GM23338 (cell line): ENCODE measurements around the gene TP53. TPM values are rescaled to one million over a fixed set of nuclear protein-coding genes. Genes with fewer than 3 reads are reported as not detected.

Experiments used
- ATAC-seq: fragments of 200-7000 bp; cut with Tn5 transposase; 3 replicates; pipeline ENCODE4 v1.9.1; 2020
- DNase-seq: peaks from one replicate; pipeline ENCODE4 v3.0.0-alpha.2; 2015; ENCODE audit warnings: low spot score
- H2AFZ ChIP-seq: fragments of 200-600 bp; sonication (generic); 2 replicates; pipeline ENCODE4 v1.8.0; 2016; ENCODE audit warnings: antibody characterized with exemption, mild to moderate bottlenecking, moderate library complexity
- H3F3A ChIP-seq: fragments of 200-600 bp; sonication (generic); replicated peaks from 2 replicates; pipeline ENCODE4 v1.8.0; 2017; ENCODE audit warnings: antibody characterized with exemption, mixed run types, low read depth
- H3K27ac ChIP-seq: fragments of 200-600 bp; sonication (generic); 2 replicates; pipeline ENCODE4 v1.6.1; 2016; ENCODE audit warnings: low read depth
- H3K27me3 ChIP-seq: fragments of 200-600 bp; sonication (generic); 2 replicates; pipeline ENCODE4 v1.8.0; 2016; ENCODE audit warnings: mild to moderate bottlenecking, mixed run types, moderate library complexity; ENCODE audit not compliant: insufficient read depth
- H3K36me3 ChIP-seq: fragments of 200-600 bp; sonication (generic); 2 replicates; pipeline ENCODE4 v1.8.0; 2016; ENCODE audit warnings: mild to moderate bottlenecking; ENCODE audit not compliant: insufficient read depth
- H3K4me1 ChIP-seq: fragments of 200-600 bp; sonication (generic); 2 replicates; pipeline ENCODE4 v1.8.0; 2016; ENCODE audit warnings: mild to moderate bottlenecking, moderate library complexity; ENCODE audit not compliant: insufficient read depth
- H3K4me2 ChIP-seq: fragments of 200-600 bp; sonication (generic); 2 replicates; pipeline ENCODE4 v1.7.1; 2017; ENCODE audit warnings: mixed run types
- H3K4me3 ChIP-seq: fragments of 200-600 bp; sonication (generic); 2 replicates; pipeline ENCODE4 v1.6.1; 2016; ENCODE audit warnings: mixed run types
- H3K79me2 ChIP-seq: fragments of 200-600 bp; sonication (generic); replicated peaks from 2 replicates; pipeline ENCODE4 v1.8.0; 2017; ENCODE audit warnings: mild to moderate bottlenecking; ENCODE audit not compliant: insufficient read depth
- H3K9me2 ChIP-seq: fragments of 200-600 bp; sonication (generic); 2 replicates; pipeline ENCODE4 v1.8.0; 2017; ENCODE audit not compliant: insufficient read depth
- H4K20me1 ChIP-seq: fragments of 200-600 bp; sonication (generic); replicated peaks from 2 replicates; pipeline ENCODE4 v1.8.0; 2017; ENCODE audit warnings: mild to moderate bottlenecking; ENCODE audit not compliant: insufficient read depth
- H3K27ac Mint-ChIP-seq: 2 replicates; pipeline ENCODE4 v1.8.0; 2020; ENCODE audit warnings: inconsistent platforms, mild to moderate bottlenecking, moderate library complexity, mixed read lengths
- H3K27me3 Mint-ChIP-seq: 3 replicates; pipeline ENCODE4 v1.8.0; 2022; ENCODE audit warnings: low read depth, mild to moderate bottlenecking, moderate library complexity, mixed read lengths, inconsistent platforms; ENCODE audit not compliant: insufficient read depth, poor library complexity
- H3K36me3 Mint-ChIP-seq: 3 replicates; pipeline ENCODE4 v1.8.0; 2021; ENCODE audit warnings: low read depth, mild to moderate bottlenecking, inconsistent platforms, moderate library complexity, mixed read lengths
- H3K4me1 Mint-ChIP-seq: 3 replicates; pipeline ENCODE4 v1.8.0; 2020; ENCODE audit warnings: mild to moderate bottlenecking, inconsistent platforms, mixed read lengths
- H3K4me3 Mint-ChIP-seq: 3 replicates; pipeline ENCODE4 v1.8.0; 2021; ENCODE audit warnings: moderate library complexity, mild to moderate bottlenecking, inconsistent platforms, mixed read lengths
- H3K9me3 Mint-ChIP-seq: 3 replicates; pipeline ENCODE4 v1.8.0; 2020; ENCODE audit warnings: moderate library complexity, mild to moderate bottlenecking, inconsistent platforms, mixed read lengths
- CREB1 ChIP-seq: fragments of 250-450 bp; sonication (Bioruptor Pico); IDR thresholded peaks from 2 replicates; pipeline ENCODE4 v1.5.0; 2020; ENCODE audit warnings: low read depth, mild to moderate bottlenecking, moderate library complexity
- EZH2 ChIP-seq: fragments of 200-600 bp; sonication (generic); IDR thresholded peaks from one replicate; pipeline ENCODE4 v1.8.0; 2017; ENCODE audit warnings: antibody characterized with exemption, mild to moderate bottlenecking, low read depth; ENCODE audit not compliant: unreplicated experiment
- EZH2phosphoT487 ChIP-seq: fragments of 200-600 bp; sonication (generic); IDR thresholded peaks from one replicate; pipeline ENCODE4 v1.8.1; 2018; ENCODE audit warnings: antibody characterized with exemption; ENCODE audit not compliant: unreplicated experiment
- JUNB ChIP-seq: IDR thresholded peaks from one replicate; pipeline ENCODE4 v1.6.1; 2016; ENCODE audit warnings: antibody characterized with exemption; ENCODE audit not compliant: unreplicated experiment
- POLR2AphosphoS5 ChIP-seq: IDR thresholded peaks from 2 replicates; pipeline ENCODE4 v1.6.1; 2016; ENCODE audit warnings: antibody characterized with exemption, low read depth
- STAT1 ChIP-seq: IDR thresholded peaks from one replicate; pipeline ENCODE4 v1.6.1; 2016; ENCODE audit warnings: antibody characterized with exemption; ENCODE audit not compliant: unreplicated experiment
- ZNF114 ChIP-seq: fragments of 250-450 bp; sonication (Bioruptor Pico); IDR thresholded peaks from 2 replicates; pipeline ENCODE4 v1.5.0; 2020; ENCODE audit warnings: mild to moderate bottlenecking, moderate library complexity
- ZNF331 ChIP-seq: fragments of 250-450 bp; sonication (Bioruptor Pico); IDR thresholded peaks from 2 replicates; pipeline ENCODE4 v1.5.0; 2020; ENCODE audit warnings: low read depth, mild to moderate bottlenecking, moderate library complexity
- polyA plus RNA-seq: library from polyadenylated mRNA; unstranded; fragments of >200 nt; fragmentation: Nextera tagmentation; extraction: Ambion mirVana; gene quantifications from 2 replicates; pipeline ENCODE4 v1.2.1, GENCODE V29; 2016
- total RNA-seq: library from RNA; depleted of rRNA; stranded (reverse); fragments of >200 nt; shearing (Covaris generic); gene quantifications from 2 replicates; pipeline ENCODE4 v1.2.3, GENCODE V29; 2014
- TF ChIP-seq, protein P1 (sequence below): IDR thresholded peaks from one replicate; pipeline ENCODE4 v1.6.1; 2018; ENCODE audit warnings: antibody characterized with exemption; ENCODE audit not compliant: unreplicated experiment
- TF ChIP-seq, protein P2 (sequence below): fragments of 250-450 bp; sonication (Bioruptor Pico); IDR thresholded peaks from 2 replicates; pipeline ENCODE4 v1.5.0; 2020; ENCODE audit warnings: mild to moderate bottlenecking, moderate library complexity
- TF ChIP-seq, protein P3 (sequence below), 2 experiments: fragments of 200-600 bp in 1 of 2; sonication (generic) in 1 of 2; conservative IDR thresholded peaks; 2 replicates each; pipeline versions ENCODE4 v1.5.1 to v1.6.1; 2016 to 2017; ENCODE audit warnings: antibody characterized with exemption in 2 of 2, low read depth in 2 of 2, mild to moderate bottlenecking in 2 of 2, moderate library complexity in 1 of 2
- TF ChIP-seq, protein P4 (sequence below): IDR thresholded peaks from 2 replicates; pipeline ENCODE4 v1.6.1; 2016; ENCODE audit warnings: antibody characterized with exemption

Gene TP53
- total and polyA plus RNA-seq, 2 experiments from 2014 or later = 119 to 154 TPM

DNA sequence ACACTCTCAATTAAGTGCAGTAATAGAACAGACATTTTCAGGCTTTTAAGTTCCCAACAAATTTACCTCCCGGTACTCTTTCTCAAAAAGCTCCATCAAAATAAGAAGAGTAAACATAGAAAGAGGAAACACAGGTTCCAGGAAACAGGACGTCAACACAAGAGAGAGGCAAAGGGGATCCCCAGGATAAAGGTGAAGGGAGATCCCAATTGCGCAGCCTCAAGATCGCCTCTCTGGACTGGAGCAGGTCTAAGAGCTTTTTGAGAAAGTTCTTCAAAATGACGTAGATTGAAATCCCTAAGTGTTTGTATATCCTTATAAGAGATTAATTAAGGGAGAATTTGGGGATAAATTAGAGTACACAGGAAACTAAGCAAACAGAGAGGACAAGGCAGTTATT, 68.7 kb downstream of the TP53 start:
- Mint-ChIP-seq H3K27ac (no peak overlapping the region), H3K4me1 (peaks cover 2% of the 10 kb centered on the region; the same call in 2 of the 3 replicates), H3K9me3 (no peaks in the 10 kb centered on the region; the same call in 2 of the 3 replicates), H3K27me3 (peaks cover 8% of the 10 kb centered on the region), H3K36me3 (no peaks in the 10 kb centered on the region), H3K4me3 (no peak overlapping the region)
- Histone ChIP-seq H3K79me2 (peaks cover 6% of the 10 kb centered on the region), H3K9me2 (no peaks in the 10 kb centered on the region), H3F3A (peaks cover 10% of the 10 kb centered on the region; the same call in 1 of the 2 replicates), H3K4me2 (no peak overlapping the region), H3K4me1 (peaks cover 8% of the 10 kb centered on the region), H2AFZ (peak overlapping the region; percentile 24; the same call in 1 of the 2 replicates), H3K27ac (no peak overlapping the region), H3K4me3 (no peak overlapping the region), H3K36me3 (no peaks in the 10 kb centered on the region), H4K20me1 (no peaks in the 10 kb centered on the region), H3K27me3 (no peaks in the 10 kb centered on the region; the same call in 1 of the 2 replicates)
- ATAC-seq (no peak), DNase-seq (no peak)
- no peak for TF ChIP-seq ZNF331 (CRISPR knock-in tag)
- TF ChIP-seq, protein P1, sequence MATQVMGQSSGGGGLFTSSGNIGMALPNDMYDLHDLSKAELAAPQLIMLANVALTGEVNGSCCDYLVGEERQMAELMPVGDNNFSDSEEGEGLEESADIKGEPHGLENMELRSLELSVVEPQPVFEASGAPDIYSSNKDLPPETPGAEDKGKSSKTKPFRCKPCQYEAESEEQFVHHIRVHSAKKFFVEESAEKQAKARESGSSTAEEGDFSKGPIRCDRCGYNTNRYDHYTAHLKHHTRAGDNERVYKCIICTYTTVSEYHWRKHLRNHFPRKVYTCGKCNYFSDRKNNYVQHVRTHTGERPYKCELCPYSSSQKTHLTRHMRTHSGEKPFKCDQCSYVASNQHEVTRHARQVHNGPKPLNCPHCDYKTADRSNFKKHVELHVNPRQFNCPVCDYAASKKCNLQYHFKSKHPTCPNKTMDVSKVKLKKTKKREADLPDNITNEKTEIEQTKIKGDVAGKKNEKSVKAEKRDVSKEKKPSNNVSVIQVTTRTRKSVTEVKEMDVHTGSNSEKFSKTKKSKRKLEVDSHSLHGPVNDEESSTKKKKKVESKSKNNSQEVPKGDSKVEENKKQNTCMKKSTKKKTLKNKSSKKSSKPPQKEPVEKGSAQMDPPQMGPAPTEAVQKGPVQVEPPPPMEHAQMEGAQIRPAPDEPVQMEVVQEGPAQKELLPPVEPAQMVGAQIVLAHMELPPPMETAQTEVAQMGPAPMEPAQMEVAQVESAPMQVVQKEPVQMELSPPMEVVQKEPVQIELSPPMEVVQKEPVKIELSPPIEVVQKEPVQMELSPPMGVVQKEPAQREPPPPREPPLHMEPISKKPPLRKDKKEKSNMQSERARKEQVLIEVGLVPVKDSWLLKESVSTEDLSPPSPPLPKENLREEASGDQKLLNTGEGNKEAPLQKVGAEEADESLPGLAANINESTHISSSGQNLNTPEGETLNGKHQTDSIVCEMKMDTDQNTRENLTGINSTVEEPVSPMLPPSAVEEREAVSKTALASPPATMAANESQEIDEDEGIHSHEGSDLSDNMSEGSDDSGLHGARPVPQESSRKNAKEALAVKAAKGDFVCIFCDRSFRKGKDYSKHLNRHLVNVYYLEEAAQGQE = no peak
- TF ChIP-seq CREB1 (CRISPR knock-in tag) = no peak
- TF ChIP-seq, protein P2, sequence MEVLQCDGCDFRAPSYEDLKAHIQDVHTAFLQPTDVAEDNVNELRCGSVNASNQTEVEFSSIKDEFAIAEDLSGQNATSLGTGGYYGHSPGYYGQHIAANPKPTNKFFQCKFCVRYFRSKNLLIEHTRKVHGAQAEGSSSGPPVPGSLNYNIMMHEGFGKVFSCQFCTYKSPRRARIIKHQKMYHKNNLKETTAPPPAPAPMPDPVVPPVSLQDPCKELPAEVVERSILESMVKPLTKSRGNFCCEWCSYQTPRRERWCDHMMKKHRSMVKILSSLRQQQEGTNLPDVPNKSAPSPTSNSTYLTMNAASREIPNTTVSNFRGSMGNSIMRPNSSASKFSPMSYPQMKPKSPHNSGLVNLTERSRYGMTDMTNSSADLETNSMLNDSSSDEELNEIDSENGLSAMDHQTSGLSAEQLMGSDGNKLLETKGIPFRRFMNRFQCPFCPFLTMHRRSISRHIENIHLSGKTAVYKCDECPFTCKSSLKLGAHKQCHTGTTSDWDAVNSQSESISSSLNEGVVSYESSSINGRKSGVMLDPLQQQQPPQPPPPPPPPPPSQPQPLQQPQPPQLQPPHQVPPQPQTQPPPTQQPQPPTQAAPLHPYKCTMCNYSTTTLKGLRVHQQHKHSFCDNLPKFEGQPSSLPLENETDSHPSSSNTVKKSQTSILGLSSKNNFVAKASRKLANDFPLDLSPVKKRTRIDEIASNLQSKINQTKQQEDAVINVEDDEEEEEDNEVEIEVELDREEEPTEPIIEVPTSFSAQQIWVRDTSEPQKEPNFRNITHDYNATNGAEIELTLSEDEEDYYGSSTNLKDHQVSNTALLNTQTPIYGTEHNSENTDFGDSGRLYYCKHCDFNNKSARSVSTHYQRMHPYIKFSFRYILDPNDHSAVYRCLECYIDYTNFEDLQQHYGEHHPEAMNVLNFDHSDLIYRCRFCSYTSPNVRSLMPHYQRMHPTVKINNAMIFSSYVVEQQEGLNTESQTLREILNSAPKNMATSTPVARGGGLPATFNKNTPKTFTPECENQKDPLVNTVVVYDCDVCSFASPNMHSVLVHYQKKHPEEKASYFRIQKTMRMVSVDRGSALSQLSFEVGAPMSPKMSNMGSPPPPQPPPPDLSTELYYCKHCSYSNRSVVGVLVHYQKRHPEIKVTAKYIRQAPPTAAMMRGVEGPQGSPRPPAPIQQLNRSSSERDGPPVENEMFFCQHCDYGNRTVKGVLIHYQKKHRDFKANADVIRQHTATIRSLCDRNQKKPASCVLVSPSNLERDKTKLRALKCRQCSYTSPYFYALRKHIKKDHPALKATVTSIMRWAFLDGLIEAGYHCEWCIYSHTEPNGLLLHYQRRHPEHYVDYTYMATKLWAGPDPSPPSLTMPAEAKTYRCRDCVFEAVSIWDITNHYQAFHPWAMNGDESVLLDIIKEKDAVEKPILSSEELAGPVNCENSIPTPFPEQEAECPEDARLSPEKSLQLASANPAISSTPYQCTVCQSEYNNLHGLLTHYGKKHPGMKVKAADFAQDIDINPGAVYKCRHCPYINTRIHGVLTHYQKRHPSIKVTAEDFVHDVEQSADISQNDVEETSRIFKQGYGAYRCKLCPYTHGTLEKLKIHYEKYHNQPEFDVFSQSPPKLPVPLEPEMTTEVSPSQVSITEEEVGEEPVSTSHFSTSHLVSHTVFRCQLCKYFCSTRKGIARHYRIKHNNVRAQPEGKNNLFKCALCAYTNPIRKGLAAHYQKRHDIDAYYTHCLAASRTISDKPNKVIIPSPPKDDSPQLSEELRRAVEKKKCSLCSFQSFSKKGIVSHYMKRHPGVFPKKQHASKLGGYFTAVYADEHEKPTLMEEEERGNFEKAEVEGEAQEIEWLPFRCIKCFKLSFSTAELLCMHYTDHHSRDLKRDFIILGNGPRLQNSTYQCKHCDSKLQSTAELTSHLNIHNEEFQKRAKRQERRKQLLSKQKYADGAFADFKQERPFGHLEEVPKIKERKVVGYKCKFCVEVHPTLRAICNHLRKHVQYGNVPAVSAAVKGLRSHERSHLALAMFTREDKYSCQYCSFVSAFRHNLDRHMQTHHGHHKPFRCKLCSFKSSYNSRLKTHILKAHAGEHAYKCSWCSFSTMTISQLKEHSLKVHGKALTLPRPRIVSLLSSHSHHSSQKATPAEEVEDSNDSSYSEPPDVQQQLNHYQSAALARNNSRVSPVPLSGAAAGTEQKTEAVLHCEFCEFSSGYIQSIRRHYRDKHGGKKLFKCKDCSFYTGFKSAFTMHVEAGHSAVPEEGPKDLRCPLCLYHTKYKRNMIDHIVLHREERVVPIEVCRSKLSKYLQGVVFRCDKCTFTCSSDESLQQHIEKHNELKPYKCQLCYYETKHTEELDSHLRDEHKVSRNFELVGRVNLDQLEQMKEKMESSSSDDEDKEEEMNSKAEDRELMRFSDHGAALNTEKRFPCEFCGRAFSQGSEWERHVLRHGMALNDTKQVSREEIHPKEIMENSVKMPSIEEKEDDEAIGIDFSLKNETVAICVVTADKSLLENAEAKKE (CRISPR knock-in tag) = no peak
- no peak for TF ChIP-seq ZNF114
- TF ChIP-seq, protein P3, sequence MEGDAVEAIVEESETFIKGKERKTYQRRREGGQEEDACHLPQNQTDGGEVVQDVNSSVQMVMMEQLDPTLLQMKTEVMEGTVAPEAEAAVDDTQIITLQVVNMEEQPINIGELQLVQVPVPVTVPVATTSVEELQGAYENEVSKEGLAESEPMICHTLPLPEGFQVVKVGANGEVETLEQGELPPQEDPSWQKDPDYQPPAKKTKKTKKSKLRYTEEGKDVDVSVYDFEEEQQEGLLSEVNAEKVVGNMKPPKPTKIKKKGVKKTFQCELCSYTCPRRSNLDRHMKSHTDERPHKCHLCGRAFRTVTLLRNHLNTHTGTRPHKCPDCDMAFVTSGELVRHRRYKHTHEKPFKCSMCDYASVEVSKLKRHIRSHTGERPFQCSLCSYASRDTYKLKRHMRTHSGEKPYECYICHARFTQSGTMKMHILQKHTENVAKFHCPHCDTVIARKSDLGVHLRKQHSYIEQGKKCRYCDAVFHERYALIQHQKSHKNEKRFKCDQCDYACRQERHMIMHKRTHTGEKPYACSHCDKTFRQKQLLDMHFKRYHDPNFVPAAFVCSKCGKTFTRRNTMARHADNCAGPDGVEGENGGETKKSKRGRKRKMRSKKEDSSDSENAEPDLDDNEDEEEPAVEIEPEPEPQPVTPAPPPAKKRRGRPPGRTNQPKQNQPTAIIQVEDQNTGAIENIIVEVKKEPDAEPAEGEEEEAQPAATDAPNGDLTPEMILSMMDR (conservative IDR thresholded peaks at IDR 0.05; ENCODE audit: low read depth in 2 of 2) = no peak
- no peak for TF ChIP-seq POLR2AphosphoS5
- no peak for TF ChIP-seq EZH2phosphoT487
- TF ChIP-seq STAT1 = no peak
- TF ChIP-seq, protein P4, sequence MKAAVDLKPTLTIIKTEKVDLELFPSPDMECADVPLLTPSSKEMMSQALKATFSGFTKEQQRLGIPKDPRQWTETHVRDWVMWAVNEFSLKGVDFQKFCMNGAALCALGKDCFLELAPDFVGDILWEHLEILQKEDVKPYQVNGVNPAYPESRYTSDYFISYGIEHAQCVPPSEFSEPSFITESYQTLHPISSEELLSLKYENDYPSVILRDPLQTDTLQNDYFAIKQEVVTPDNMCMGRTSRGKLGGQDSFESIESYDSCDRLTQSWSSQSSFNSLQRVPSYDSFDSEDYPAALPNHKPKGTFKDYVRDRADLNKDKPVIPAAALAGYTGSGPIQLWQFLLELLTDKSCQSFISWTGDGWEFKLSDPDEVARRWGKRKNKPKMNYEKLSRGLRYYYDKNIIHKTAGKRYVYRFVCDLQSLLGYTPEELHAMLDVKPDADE = no peak
- TF ChIP-seq JUNB = no peak
- no peak for TF ChIP-seq EZH2
